Calu3 (cell line): ENCODE measurements around the gene FAM156B. TPM values are rescaled to one million over a fixed set of nuclear protein-coding genes. Genes with fewer than 3 reads are reported as not detected.
"Not testable (repeated sequence)": the region's sequence is repeated elsewhere in the genome, so short reads cannot be mapped to it uniquely, and the experiment has no call there.

Experiments used
- BruUV-seq: library from RNA; stranded (reverse); fragments of 400-500 nt; replicated peaks from 2 replicates; lab custom pipeline; 2021; lab: Mats Ljungman, UMichigan
- CTCF ChIA-PET: fragments of 300-600 bp; sonication (Branson Sonifier 250); formaldehyde crosslinking; loops from one replicate; lab custom pipeline; 2022; ENCODE audit warnings: antibody characterized with exemption; lab: Charles Lee
- DNase-seq: peaks from one replicate; pipeline ENCODE4 v3.0.0; 2022
- H3K27ac Mint-ChIP-seq: one replicate; pipeline ENCODE4 v1.8.0; 2022; ENCODE audit warnings: mixed read lengths; ENCODE audit not compliant: unreplicated experiment
- H3K27me3 Mint-ChIP-seq: one replicate; pipeline ENCODE4 v1.8.0; 2022; ENCODE audit warnings: mixed read lengths; ENCODE audit not compliant: unreplicated experiment
- H3K36me3 Mint-ChIP-seq: one replicate; pipeline ENCODE4 v1.8.0; 2022; ENCODE audit warnings: mild to moderate bottlenecking, moderate library complexity, mixed read lengths; ENCODE audit not compliant: insufficient read depth, unreplicated experiment
- H3K4me1 Mint-ChIP-seq: one replicate; pipeline ENCODE4 v1.8.0; 2022; ENCODE audit warnings: mild to moderate bottlenecking, low read depth, mixed read lengths; ENCODE audit not compliant: unreplicated experiment
- H3K4me3 Mint-ChIP-seq: one replicate; pipeline ENCODE4 v1.8.0; 2022; ENCODE audit warnings: mild to moderate bottlenecking, low read depth, moderate library complexity, mixed read lengths; ENCODE audit not compliant: unreplicated experiment
- H3K9me3 Mint-ChIP-seq: one replicate; pipeline ENCODE4 v1.8.0; 2022; ENCODE audit warnings: low read depth, mixed read lengths; ENCODE audit not compliant: unreplicated experiment
- CTCF ChIP-seq: fragments of 200-600 bp; IDR thresholded peaks from one replicate; pipeline ENCODE4 v1.8.0; 2022; ENCODE audit warnings: antibody characterized with exemption; ENCODE audit not compliant: unreplicated experiment
- intact Hi-C: fragments of 100-400 bp; cut with micrococcal nuclease; formaldehyde crosslinking; loops from one replicate; pipeline ENCODE4 v1.10.0; 2022; ENCODE audit not compliant: unreplicated experiment
- total RNA-seq: library from RNA; stranded (reverse); gene quantifications from 2 replicates; pipeline ENCODE4 v1.2.3, GENCODE V29; 2022

Gene FAM156B
- total RNA-seq, 1 experiment from 2014 or later, result 9.3 TPM

- no peak for TF ChIP-seq CTCF
- intact Hi-C loops, result no loop called here
- no peak within 1 kb of the TSS for H3K27ac Mint-ChIP-seq
- DNase-seq, result no peak
- no peaks in the 10 kb centered on the region for H3K36me3 Mint-ChIP-seq
- CTCF ChIA-PET, result no interaction called here
- no TSS peak for BruUV-seq
- H3K9me3 Mint-ChIP-seq, result no peaks in the 10 kb centered on the region
- H3K27me3 Mint-ChIP-seq, result no peaks in the 10 kb centered on the region
- no peak within 1 kb of the TSS for H3K4me3 Mint-ChIP-seq
- H3K4me1 Mint-ChIP-seq, result peaks cover 11% of the 10 kb centered on the region
Measured at GRCh38 chrX:52867610-52868348, 29.4 kb upstream of the FAM156B start, which contains the start of gene XAGE3. Gene XAGE3, minus strand, starts transcription at chrX:52868083. Its CDS starts 950 bp downstream, at chrX:52867133.

- H3K27ac Mint-ChIP-seq, result no peak overlapping the region
- H3K27me3 Mint-ChIP-seq, result no peaks in the 10 kb centered on the region
- no peak for TF ChIP-seq CTCF
- H3K4me1 Mint-ChIP-seq, result peaks cover 11% of the 10 kb centered on the region
- H3K36me3 Mint-ChIP-seq, result no peaks in the 10 kb centered on the region
- CTCF ChIA-PET, result no interaction called here
- intact Hi-C loops, result no loop called here
- BruUV-seq, result no TSS peak
- no peak overlapping the region for H3K4me3 Mint-ChIP-seq
- H3K9me3 Mint-ChIP-seq, result no peaks in the 10 kb centered on the region
- DNase-seq, result no peak
Measured at GRCh38 chrX:52870046-52870445, 27.1 kb upstream of the FAM156B start.

GRCh38 chrX:52873825-52874224, 23.3 kb upstream of the FAM156B start:
- DNase-seq, H3K4me3 Mint-ChIP-seq, H3K4me1 Mint-ChIP-seq, H3K36me3 Mint-ChIP-seq, H3K27ac Mint-ChIP-seq, H3K27me3 Mint-ChIP-seq, intact Hi-C loops, BruUV-seq, H3K9me3 Mint-ChIP-seq: not testable (repeated sequence)
- CTCF ChIA-PET, result interaction anchor here (0.7 kb wide), 1 partner anchor 788 kb away, joined by 8 read pairs; no protein-coding TSS in a partner anchor

- no peak for TF ChIP-seq CTCF
- H3K9me3 Mint-ChIP-seq, result no peaks in the 10 kb centered on the region
- H3K4me3 Mint-ChIP-seq, result no peak overlapping the region
- H3K27me3 Mint-ChIP-seq, result no peaks in the 10 kb centered on the region
- CTCF ChIA-PET, result no interaction called here
- DNase-seq, result no peak
- no peaks in the 10 kb centered on the region for H3K36me3 Mint-ChIP-seq
- intact Hi-C loops, result no loop called here
- no TSS peak for BruUV-seq
- H3K27ac Mint-ChIP-seq, result no peak overlapping the region
- no peaks in the 10 kb centered on the region for H3K4me1 Mint-ChIP-seq
Measured at GRCh38 chrX:52874661-52875060, 22.5 kb upstream of the FAM156B start.

GRCh38 chrX:52875436-52875835, 21.7 kb upstream of the FAM156B start:
- H3K36me3 Mint-ChIP-seq, DNase-seq, intact Hi-C loops, H3K27me3 Mint-ChIP-seq, H3K9me3 Mint-ChIP-seq, H3K4me3 Mint-ChIP-seq, H3K27ac Mint-ChIP-seq, CTCF ChIA-PET, BruUV-seq, H3K4me1 Mint-ChIP-seq: not testable (repeated sequence)

GRCh38 chrX:52876386-52876785, 20.7 kb upstream of the FAM156B start:
- H3K36me3 Mint-ChIP-seq, CTCF ChIA-PET, DNase-seq, H3K27ac Mint-ChIP-seq, H3K4me3 Mint-ChIP-seq, intact Hi-C loops, H3K27me3 Mint-ChIP-seq, BruUV-seq, H3K4me1 Mint-ChIP-seq, H3K9me3 Mint-ChIP-seq: not testable (repeated sequence)

GRCh38 chrX:52887459-52887858, 9.7 kb upstream of the FAM156B start:
- CTCF ChIA-PET, H3K36me3 Mint-ChIP-seq, BruUV-seq, intact Hi-C loops, H3K27ac Mint-ChIP-seq, H3K4me3 Mint-ChIP-seq, DNase-seq, H3K4me1 Mint-ChIP-seq, H3K9me3 Mint-ChIP-seq, H3K27me3 Mint-ChIP-seq: not testable (repeated sequence)

- CTCF ChIA-PET, BruUV-seq, H3K27me3 Mint-ChIP-seq, intact Hi-C loops, H3K4me3 Mint-ChIP-seq, H3K4me1 Mint-ChIP-seq, H3K9me3 Mint-ChIP-seq, H3K36me3 Mint-ChIP-seq, DNase-seq, H3K27ac Mint-ChIP-seq: not testable (repeated sequence)
Measured at GRCh38 chrX:52888090-52888489, 9.0 kb upstream of the FAM156B start.
